NCI-H510A (cell line): ENCODE data around the gene TXNRD2.
"Not testable (repeated sequence)": the region's sequence is repeated elsewhere in the genome, so short reads cannot be mapped to it uniquely, and the experiment has no call there.

Experiments used
- DNase-seq: peaks from one replicate; lab custom pipeline; 2025; lab: John Stamatoyannopoulos, UW

TXNRD2 gene

GRCh38 chr22:19923914-19924513, 17.6 kb downstream of the TXNRD2 start:
- no peak for DNase-seq

GRCh38 chr22:19921544-19922081, 20.0 kb downstream of the TXNRD2 start:
- no peak for DNase-seq

GRCh38 chr22:19919701-19920363, 21.8 kb downstream of the TXNRD2 start:
- no peak for DNase-seq

- no peak for DNase-seq
Observed at GRCh38 chr22:19918332-19919106, 23.1 kb downstream of the TXNRD2 start.

- DNase-seq = no peak
Observed at GRCh38 chr22:19917389-19918138, 24.1 kb downstream of the TXNRD2 start.

- DNase-seq = no peak
Observed at GRCh38 chr22:19916941-19917340, 24.7 kb downstream of the TXNRD2 start.

- no peak for DNase-seq
Observed at GRCh38 chr22:19916006-19916405, 25.6 kb downstream of the TXNRD2 start.

- DNase-seq = no peak
Observed at GRCh38 chr22:19915287-19915954, 26.2 kb downstream of the TXNRD2 start.

GRCh38 chr22:19914201-19914943, 27.2 kb downstream of the TXNRD2 start:
- DNase-seq = no peak

GRCh38 chr22:19913337-19913936, 28.2 kb downstream of the TXNRD2 start:
- no peak for DNase-seq

- DNase-seq = no peak
Observed at GRCh38 chr22:19912271-19912999, 29.2 kb downstream of the TXNRD2 start.

GRCh38 chr22:19911540-19912270, 29.9 kb downstream of the TXNRD2 start:
- no peak for DNase-seq

- DNase-seq = no peak
Observed at GRCh38 chr22:19910180-19910744, 31.4 kb downstream of the TXNRD2 start.

DNA sequence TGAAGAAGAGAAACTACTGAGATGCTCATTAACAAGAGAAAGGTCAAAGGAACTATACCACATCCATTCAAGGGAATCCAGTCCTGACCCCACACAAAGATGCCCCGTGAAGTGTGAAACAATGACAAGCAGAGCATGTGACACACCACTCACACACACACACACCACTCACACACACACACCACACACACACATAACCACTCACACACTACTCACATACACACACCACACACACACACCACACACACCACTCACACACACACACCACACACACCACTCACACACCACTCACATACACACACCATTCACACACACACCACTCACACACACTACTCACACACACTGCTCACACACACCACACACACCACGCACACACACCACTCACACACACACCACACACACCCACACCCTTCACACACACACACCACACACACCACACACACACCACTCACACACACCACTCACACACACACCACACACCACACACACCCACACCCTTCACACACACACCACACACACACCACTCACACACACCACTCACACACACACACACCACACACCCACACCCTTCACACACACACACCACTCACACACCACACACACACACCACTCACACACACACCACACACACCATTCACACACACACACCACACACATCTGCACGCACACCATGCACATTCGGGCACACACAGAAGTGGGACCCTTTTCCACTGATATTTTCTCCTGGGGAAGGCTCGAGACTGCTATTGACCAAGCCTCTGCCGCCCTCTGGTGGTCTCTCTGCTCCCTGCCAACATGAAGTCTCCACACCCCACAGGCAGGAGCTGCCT, 32.1 kb downstream of the TXNRD2 start:
- no peak for DNase-seq

- not testable (repeated sequence) for DNase-seq
Observed at GRCh38 chr22:19907902-19908301, 33.7 kb downstream of the TXNRD2 start.

DNA sequence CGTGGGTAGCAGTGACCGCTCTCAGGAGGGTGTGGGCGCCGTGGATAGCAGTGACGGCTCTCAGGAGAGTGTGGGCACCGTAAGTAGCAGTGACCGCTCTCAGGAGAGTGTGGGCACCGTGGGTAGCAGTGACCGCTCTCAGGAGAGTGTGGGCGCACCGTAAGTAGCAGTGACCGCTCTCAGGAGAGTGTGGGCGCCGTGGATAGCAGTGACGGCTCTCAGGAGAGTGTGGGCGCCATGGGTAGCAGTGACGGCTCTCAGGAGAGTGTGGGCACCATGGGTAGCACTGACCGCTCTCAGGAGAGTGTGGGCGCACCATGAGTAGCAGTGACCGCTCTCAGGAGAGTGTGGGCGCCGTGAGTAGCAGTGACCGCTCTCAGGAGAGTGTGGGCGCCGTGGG, 34.8 kb downstream of the TXNRD2 start:
- not testable (repeated sequence) for DNase-seq

DNA sequence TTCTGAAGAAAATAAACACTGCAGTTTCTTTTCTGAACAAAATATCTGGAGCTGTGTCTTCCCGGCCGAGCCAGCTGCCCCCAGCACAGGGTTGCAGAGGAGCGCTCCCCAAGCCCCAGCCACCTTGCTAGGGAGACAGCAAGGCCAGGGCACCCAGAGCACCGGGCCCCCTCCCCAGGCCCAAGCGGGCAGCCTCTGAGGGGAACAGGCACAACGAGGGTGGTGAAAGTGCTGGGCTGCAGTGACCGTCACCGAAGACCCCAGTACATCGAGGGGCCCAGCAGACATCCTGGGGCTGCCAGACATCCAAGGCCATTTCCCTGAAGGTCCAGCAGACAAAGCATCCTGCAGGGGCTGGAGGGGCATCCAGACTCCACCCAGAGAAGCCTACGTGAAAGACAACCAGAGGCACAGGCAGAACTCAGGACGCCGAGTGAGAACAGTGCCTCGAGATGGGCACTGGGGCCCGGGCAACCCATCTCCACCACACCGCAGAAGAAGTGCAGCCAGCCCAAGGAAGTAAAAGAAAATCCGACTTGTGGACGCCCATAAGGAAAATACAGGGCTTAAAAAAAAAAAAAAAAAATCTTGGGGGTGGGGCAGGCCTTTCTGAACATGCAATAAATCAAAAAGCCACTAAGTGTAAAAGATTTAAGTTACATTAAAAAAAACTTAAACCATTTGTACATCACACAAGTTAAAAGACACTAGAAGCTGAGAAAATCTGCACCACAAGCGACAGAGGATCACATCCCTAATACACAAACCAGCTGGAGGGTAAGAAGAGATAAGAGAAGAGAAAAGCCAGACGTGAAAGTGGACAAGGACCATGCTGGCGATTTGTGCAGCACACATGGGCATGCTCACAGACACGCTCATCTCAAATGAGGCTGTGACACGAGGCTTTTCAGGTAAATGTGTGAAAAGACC, 36.0 kb downstream of the TXNRD2 start:
- DNase-seq = no peak
